Hematopoietic multipotent progenitor cell treated with erythropoietin and hydrocortisone succinate and interleukin-3 and kit ligand, for 17 days (in vitro differentiated cells): ENCODE measurements around the gene FAR1.
"Not testable (repeated sequence)": the region's sequence is repeated elsewhere in the genome, so short reads cannot be mapped to it uniquely, and the experiment has no call there.

Experiments used
- DNase-seq: peaks from one replicate; pipeline ENCODE4 v3.0.0-alpha.2; 2015; ENCODE audit warnings: low spot score

The FAR1 gene, protein sequence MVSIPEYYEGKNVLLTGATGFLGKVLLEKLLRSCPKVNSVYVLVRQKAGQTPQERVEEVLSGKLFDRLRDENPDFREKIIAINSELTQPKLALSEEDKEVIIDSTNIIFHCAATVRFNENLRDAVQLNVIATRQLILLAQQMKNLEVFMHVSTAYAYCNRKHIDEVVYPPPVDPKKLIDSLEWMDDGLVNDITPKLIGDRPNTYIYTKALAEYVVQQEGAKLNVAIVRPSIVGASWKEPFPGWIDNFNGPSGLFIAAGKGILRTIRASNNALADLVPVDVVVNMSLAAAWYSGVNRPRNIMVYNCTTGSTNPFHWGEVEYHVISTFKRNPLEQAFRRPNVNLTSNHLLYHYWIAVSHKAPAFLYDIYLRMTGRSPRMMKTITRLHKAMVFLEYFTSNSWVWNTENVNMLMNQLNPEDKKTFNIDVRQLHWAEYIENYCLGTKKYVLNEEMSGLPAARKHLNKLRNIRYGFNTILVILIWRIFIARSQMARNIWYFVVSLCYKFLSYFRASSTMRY

DNA sequence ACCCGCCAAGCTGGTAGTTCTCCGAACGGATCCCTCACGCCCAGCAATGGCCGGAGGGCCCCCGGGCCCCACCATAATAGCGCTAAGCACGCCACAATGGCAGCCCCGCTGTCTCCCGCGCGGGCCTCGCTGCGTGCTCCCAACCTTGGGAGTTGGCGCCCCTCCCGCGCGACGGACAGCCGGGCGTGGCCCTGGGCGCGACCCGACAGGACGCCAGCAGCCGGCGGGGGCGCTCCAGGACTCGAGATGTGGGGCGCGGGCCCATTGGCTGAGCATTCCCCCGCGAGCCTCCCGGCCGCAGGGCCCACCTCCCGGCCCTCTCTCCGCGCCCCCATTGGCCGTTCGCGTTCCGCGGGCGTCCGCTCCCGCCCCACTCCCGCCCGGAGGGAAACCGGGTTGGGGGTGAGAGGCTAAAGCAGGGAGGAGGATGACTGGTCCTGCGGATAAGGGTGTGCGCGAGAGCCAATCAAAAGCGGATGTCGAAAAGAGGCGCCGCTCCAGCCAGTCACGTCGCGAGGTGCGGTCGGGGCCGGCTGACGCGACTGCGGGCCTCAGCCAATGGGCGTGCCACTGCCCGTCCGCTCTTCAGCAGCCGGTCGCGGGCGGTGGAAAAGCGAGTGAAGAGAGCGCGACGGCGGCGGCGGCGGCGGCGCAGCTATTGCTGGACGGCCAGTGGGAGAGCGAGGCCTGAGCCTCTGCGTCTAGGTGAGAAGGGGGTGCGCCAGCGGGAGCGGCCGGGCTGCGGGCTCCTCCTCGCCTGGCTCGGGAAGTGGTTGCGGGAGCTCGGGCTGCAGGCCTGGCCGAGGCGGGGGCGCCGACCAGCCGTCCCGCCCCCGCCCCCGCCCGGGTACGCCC is at the start of gene FAR1:
Gene FAR1 (plus strand): TSS at position 567 of the 855 bp plus-strand sequence. CDS start 26,098 bp downstream, outside the sequence.
- peak; percentile 96 for DNase-seq

DNA sequence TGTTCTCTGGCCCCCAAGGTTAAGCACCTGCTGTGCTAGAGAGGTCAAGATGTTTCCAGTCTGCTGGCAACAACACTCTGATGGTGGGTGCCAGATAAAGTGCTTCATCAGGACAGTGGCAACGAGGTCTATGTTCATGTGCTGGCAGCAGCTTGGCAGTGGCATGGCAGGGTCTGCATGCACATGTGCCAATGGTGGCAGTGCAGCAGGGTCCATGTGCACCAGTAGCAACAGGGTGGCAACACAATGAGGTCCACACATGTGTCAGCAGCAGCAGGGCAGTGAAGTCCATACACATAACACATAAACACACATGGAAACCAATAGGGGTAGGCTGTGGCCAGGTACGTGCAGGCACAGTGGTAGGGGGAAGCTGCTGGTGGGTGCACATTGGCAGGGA is 48.4 kb upstream of the FAR1 start:
- no peak for DNase-seq

DNA sequence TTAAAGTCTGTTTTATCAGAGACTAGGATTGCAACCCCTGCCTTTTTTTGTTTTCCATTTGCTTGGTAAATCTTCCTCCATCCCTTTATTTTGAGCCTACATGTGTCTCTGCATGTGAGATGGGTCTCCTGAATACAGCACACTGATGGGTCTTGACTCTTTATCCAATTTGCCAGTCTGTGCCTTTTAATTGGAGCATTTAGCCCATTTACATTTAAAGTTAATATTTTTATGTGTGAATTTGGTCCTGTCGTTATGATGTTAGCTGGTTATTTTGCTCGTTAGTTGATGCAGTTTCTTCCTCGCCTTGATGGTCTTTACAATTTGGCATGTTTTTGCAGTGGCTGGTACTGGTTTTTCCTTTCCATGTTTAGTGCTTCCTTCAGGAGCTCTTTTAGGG is 41.6 kb upstream of the FAR1 start:
- DNase-seq: not testable (repeated sequence)

DNA sequence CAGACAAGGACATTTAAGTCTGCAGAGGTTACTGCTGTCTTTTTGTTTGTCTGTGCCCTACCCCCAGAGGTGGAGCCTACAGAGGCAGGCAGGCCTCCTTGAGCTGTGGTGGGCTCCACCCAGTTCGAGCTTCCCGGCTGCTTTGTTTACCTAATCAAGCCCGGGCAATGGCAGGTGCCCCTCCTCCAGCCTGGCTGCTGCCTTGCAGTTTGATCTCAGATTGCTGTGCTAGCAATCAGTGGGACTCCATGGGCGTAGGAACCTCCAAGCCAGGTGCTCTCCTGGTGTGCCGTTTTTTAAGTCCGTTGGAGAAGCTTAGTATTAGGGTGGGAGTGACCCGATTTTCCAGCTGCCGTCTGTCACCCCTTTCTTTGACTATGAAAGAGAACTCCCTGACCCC is 39.8 kb upstream of the FAR1 start:
- not testable (repeated sequence) for DNase-seq

DNA sequence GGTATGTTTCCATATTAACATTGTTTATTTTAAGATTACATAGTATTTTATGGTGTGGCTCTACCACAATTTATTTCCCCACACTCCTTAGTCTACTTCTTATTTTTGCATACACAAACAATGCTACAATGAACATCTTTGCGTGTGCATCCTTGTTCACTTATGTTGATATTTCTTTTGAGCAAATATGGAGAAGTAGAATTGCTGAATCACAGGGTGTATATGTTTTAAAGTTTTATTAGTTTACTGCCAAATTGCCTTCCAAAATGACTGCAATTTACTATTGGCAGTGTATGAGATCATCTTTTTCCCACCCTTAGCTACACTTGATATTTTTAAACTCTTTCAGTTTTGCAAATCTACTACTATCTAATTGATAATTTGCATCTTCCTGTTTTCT is 38.7 kb upstream of the FAR1 start:
- DNase-seq: no peak

DNA sequence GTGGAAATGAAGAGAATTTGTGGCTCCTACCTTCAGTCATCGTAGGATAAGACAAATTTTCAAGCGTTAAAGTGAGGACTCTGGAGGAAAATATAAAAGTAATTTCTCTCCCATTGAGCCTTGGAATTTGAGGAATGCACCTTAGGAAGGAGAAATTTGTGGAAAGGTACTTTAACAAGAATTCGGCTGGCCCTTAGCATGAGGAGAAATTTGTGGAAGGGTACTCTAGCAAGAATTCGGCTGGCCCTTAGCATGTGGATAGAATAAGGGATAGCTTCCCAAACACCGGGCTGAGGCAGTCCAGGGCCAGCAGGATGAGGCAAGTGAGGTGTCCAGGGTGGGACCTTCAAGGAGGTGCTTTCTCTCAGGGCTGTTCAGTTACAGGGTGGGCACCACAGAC is 33.2 kb upstream of the FAR1 start:
- DNase-seq: no peak

DNA sequence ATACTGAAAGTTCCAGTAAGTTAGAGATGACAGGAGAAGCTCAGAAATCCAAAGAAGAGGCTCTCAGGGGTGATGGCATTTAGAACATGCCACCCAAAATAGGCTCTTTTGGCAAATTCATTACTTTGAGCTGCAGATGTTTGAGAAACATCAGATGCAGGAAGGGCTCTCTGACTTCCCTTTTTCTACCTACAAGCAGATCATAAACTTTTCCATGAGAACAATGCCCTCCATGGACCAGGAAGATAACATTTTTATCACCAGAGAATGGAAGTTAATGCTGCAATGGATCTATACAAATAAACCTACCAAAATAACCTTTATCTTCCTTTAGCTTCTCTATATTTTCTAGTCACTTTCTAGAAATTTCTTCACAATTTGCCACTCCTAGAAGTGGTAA is 32.7 kb upstream of the FAR1 start:
- DNase-seq: no peak

DNA sequence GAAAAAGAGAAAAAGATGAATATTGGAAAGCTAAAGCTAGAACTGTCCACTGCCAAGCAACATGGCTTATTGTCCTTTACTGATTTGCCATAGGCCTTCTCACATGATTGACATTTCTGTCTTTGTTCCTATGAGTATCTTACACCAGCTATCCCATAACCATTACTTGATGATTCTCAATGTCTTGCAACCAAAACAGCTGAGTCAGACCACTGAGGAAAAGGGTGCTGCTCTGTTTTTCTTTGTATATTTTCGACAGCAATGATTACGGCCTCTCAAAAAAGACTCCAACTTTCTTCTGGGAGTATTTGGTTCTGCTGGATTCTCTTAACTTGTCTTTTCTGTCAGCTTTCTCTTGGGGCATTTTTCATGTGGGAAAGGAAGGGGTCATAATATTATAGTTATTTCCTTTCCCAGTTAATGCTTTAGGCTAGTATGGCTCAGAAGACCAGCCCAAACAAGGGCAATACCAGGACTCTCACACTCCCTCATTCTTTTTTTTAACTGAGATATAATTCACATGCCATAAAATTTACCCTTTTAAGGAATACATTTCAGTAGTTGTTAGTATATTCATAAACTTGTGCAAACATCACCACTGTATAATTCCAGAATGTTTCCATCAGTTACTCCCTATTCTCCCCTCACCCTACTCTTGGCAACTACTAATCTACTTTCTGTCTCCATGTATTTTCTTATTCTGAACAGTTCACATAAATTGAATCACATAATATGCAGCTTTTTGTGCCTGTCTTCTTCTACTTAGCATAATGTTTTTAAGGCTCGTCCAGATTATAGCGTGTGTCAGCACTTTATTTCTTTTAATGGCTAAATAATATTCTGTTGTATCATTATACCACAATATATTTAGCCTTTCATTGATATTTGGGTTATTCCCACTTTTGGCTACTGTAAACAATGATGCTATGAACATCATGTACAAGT is 31.1 kb upstream of the FAR1 start:
- no peak for DNase-seq

DNA sequence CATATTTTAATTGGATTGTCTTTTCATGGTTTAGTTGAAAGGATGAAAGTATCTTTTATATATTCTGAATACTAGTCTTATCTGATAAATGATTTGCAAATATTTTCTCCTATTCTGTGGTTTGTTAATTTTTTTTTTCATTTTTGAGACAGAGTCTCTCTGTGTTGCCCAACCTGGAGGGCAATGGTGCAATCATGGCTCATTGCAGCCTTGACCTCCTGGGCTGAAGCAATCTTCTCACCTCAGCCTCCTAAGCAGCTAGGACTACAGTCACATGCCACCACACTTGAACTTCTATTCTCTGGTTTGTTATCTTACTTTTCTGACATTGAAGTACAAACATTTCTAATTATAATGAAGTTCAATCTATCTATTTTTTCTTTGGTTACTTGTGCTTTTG is 30.0 kb upstream of the FAR1 start:
- DNase-seq: no peak

DNA sequence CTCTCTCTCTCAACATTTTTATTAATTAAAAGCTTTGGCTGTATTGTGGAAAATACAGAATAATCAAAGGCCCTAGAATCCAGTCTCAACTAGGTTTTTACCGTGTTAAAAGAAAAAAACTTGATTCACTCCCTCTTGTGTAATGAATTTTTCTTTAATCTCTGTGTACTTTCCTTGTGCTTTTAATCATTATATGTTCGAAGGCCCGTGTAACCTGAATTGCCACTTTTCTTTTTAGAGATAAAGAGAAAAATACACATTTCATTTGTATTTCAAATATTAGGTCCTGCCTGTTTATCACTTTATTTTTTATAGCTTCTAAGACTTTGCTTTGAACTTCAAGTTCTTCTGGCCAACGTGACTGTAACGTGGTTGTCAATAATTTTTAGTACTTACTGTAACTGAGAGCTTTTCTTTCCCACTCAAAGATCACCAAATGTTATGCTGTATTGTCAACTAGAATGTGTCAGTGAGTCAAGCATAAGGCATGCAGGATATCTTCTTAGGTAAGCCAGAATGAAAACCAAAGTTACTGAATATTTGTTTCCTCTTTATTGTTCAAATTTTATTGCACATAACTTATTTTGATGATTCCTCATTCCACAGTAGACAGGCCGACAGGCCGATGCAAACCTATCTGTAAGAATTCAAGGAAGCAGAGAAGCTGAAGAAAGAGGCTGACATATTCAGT is 23.3 kb upstream of the FAR1 start:
- no peak for DNase-seq

DNA sequence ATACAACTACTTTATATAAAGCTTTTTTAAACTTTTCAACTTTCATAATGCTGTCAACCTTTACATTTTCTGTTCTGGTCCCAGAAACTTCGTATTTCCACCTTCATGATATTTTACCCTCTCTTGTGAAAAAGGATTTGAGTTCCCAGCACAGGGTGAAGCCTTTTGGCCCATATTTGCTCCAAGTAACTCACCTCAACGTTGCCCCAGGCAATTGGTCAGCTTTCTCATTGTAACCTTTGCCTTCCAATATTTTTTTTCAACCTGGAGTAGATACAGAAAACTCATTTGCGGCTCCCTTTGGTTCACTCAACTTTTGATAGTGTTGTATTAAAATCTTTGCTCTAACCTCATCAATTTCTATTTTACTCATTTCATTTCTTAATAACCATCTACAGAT is 21.1 kb upstream of the FAR1 start:
- DNase-seq: no peak

DNA sequence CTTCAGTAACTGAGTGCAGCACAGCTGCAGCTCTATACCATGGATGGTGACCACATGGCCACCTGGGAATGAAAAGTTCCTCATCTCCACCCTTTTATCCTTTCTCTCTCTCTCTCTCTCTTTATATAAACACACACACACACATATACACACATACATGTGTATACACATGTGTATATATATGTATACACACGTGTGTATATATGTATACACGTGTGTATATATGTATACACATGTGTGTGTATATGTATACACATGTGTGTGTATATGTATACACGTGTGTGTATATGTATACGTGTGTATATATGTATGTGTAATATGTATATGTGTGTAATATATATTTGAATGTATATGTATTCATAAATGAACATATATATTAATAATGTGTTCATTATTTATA is 18.8 kb upstream of the FAR1 start:
- DNase-seq: no peak

DNA sequence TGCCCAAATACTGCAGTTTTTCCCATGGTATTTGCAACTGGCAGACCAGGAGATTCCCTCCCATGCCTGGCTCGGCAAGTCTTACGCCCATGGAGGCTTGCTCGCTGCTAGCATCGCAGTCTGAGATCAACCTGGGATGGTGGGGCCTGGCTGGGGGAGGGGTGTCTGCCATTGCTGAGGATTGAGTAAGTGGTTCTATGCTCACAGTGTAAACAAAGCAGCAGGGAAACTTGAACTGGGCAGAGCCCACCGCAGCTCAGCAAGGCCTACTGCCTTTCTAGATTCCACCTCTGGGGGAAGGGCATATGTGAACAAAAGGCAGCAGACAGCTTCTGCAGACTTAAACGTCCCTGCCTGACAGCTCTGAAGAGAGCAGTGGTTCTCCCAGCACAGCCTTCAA is 17.0 kb upstream of the FAR1 start:
- not testable (repeated sequence) for DNase-seq

DNA sequence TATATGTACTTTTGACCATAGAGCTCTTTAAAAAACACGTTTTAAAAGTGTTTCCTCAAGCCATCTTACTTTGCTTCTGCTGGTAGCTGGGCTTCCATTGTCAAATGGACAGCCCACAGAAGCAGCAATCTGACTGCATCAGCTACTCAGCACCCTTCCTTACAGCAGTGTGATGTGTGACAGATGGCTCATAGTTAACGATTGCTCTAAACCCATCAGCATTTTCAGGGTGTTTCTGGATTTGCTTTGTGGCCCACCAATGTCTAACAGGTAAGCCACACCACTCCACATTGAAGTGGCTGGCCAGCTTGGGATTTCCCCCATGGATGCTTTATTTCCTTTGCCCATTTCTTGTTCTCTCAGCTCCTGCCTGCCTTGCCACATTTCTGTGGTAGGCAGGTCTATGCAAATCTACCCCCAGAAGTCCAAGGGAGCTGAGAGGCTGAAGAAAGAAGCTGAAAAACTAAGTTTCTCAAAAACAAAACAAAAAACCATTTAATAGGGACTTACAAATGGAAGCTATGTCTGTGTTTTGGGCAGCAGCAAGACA is 7.3 kb upstream of the FAR1 start:
- no peak for DNase-seq

DNA sequence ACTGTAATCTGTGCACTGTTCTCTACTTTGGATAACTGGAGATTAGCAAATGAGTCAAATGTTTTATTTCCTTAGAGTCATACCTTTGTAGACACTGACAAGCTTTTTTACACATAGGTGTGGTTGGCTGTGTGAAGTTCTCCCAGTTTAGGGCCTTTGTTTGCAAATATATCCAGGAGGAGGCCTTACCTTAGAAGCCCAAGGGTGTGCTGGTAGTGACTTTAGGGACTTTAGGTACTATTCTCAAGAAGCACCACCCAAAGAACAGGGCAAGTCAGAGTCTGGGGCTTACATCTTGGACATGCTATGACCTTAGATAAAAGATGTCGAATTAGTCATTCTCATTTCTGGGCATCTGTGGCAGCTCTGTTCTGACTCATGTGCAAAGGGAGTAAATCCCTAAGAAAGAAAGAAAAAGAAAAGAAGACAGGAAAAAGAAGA is 4.8 kb upstream of the FAR1 start:
- DNase-seq: no peak

DNA sequence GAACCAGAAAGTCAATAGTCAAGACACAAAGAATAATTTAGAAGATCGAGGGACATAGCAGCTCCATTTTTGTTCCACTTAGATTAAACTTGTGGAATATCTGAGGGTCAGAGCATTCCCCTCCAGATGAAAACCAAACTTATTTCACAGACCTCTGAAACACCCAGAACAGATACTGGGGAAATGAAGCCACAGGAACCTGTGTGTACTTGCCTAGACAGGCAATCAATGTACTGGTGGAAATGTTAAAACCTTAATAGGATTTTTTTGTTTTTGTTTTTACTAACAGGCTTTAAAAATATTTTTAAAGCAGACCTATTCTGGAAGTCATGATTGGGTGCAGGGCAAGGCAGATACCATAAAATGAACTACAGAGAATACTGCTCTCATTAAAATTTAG is 4.1 kb upstream of the FAR1 start:
- no peak for DNase-seq

DNA sequence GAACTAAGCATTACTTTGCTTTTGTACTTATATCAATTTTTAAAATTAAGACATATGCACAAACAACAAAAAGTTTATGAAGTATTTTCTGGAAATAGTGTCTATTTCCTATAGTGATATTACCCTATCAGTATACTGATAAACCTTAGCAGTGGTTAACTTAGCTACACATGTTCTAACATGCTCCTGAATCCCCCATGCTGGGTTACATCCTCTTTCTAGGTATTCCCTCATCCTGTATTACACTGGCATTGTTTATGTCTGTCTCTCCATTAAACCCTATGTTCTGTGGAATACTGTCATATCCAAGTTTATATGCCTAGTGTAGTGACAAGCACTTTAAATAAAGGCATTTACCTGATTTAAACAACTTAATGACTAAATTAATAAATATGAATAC is 1.8 kb upstream of the FAR1 start:
- DNase-seq: no peak

DNA sequence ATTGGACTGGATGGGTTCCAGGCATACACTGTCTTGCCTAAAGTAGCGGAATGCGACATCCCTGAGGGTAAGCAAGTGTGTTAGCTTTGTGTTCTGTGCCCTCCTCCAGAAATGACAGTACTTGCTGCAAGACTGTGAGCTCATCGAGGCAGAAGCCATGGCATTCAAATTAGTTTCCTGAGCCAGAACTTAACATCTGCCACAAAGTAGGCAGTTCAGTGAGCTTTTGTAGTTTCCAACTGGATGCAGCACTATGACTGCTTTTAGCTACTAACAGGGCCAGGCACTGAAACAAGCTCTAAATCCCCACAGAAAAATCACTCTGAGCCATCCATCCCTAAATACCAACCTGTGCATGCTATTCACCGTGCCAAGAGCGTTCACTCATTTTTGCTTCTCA is 1.2 kb upstream of the FAR1 start:
- DNase-seq: no peak

DNA sequence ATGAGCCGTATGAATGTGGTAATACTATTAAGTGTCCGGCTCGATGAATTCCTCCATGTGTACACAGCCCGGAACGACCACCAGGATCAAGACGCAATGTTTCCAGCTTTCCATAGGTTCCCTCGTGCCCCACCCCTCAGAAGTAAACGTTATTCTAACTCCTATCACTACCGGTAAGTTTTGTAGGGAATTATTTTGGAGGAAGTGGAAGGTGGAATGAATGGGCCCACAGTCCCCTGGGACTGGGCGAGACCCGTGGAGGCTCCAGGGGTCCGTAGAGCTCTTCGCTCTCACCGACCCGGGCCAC is 720 bp upstream of the FAR1 start:
- DNase-seq: no peak

DNA sequence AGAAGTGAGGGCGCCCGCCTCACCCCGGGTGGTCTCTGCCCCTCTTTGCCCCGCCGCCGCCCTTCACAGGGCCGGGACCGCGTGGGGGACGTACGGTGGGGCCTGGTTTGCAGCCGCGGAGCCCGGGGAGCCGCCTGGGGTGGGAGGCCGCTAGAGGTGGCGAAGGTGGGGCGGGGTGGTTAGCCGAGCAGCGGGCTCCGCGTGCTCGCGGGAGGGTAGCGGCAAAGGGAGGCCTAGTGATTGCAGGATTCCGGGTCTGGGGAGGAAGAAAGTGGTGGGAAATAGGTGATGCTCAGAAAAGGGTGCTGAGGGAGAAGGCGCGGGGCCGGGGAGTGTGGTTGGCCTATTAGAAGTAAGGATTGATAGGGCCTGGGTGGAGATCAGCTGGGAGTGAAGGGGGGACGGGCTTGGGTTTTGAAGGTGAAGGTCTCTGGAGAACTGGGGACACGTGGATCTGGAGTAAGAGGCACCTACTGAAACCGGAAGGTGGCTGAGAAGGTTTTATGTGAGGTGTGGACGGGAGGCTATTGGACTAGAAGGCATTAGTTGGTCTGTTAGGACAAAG is 571 bp downstream of the FAR1 start:
- DNase-seq: no peak
